ENCODE measurements around the gene MLLT3. TPM values are rescaled to one million over a fixed set of nuclear protein-coding genes. Genes with fewer than 3 reads are reported as not detected.

MLLT3 gene
- total RNA-seq, 1 donor = 17.4 TPM

GRCh38 chr9:20508242-20508641 is 114.1 kb downstream of the MLLT3 start:
- Histone ChIP-seq H3K36me3 (ENCODE audit: insufficient read depth, low read length) (no peaks in the 10 kb centered on the region), H3K4me3 (ENCODE audit: insufficient read depth, low read length) (no peak overlapping the region), H3K4me2 (ENCODE audit: insufficient read depth, low read length) (no peak overlapping the region), H3K9me3 (ENCODE audit: low read depth, low read length) (no peaks in the 10 kb centered on the region), H3K27ac (ENCODE audit: low read depth, low read length) (no peak overlapping the region), H4K20me1 (ENCODE audit: insufficient read depth, low read length) (no peaks in the 10 kb centered on the region), H3K79me2 (ENCODE audit: insufficient read depth, low read length) (no peaks in the 10 kb centered on the region), H3K27me3 (ENCODE audit: insufficient read depth, low read length) (no peaks in the 10 kb centered on the region), H3K4me1 (ENCODE audit: insufficient read depth, low read length) (peaks cover 14% of the 10 kb centered on the region), H2AFZ (ENCODE audit: low read length) (peak overlapping the region; percentile 2)
- no peak for DNase-seq (ENCODE audit: insufficient read length, low spot score, missing footprints)
- TF ChIP-seq CTCF (IDR thresholded peaks at IDR 0.05; ENCODE audit: extremely low read depth, low read depth, low read length) = no peak

GRCh38 chr9:20507431-20507830 is 114.9 kb downstream of the MLLT3 start:
- H3K4me3 ChIP-seq (ENCODE audit: insufficient read depth, low read length) = no peak overlapping the region
- no peak overlapping the region for H2AFZ ChIP-seq (ENCODE audit: low read length)
- no peak overlapping the region for H3K27ac ChIP-seq (ENCODE audit: low read depth, low read length)
- H3K4me1 ChIP-seq (ENCODE audit: insufficient read depth, low read length) = peaks cover 11% of the 10 kb centered on the region
- H3K9me3 ChIP-seq (ENCODE audit: low read depth, low read length) = no peaks in the 10 kb centered on the region
- no peak overlapping the region for H3K4me2 ChIP-seq (ENCODE audit: insufficient read depth, low read length)
- no peaks in the 10 kb centered on the region for H4K20me1 ChIP-seq (ENCODE audit: insufficient read depth, low read length)
- no peaks in the 10 kb centered on the region for H3K36me3 ChIP-seq (ENCODE audit: insufficient read depth, low read length)
- DNase-seq (ENCODE audit: insufficient read length, low spot score, missing footprints) = no peak
- H3K79me2 ChIP-seq (ENCODE audit: insufficient read depth, low read length) = no peaks in the 10 kb centered on the region
- no peaks in the 10 kb centered on the region for H3K27me3 ChIP-seq (ENCODE audit: insufficient read depth, low read length)
- TF ChIP-seq CTCF (IDR thresholded peaks at IDR 0.05; ENCODE audit: extremely low read depth, low read depth, low read length) = no peak

- Histone ChIP-seq H3K4me2 (ENCODE audit: insufficient read depth, low read length) (no peak overlapping the region), H2AFZ (ENCODE audit: low read length) (no peak overlapping the region), H3K79me2 (ENCODE audit: insufficient read depth, low read length) (no peaks in the 10 kb centered on the region), H3K27ac (ENCODE audit: low read depth, low read length) (no peak overlapping the region), H4K20me1 (ENCODE audit: insufficient read depth, low read length) (no peaks in the 10 kb centered on the region), H3K4me3 (ENCODE audit: insufficient read depth, low read length) (no peak overlapping the region), H3K36me3 (ENCODE audit: insufficient read depth, low read length) (no peaks in the 10 kb centered on the region), H3K27me3 (ENCODE audit: insufficient read depth, low read length) (no peaks in the 10 kb centered on the region), H3K9me3 (ENCODE audit: low read depth, low read length) (no peaks in the 10 kb centered on the region), H3K4me1 (ENCODE audit: insufficient read depth, low read length) (no peaks in the 10 kb centered on the region)
- DNase-seq (ENCODE audit: insufficient read length, low spot score, missing footprints) = no peak
- TF ChIP-seq CTCF (IDR thresholded peaks at IDR 0.05; ENCODE audit: extremely low read depth, low read depth, low read length) = no peak
Observed at GRCh38 chr9:20506099-20506900, 116.0 kb downstream of the MLLT3 start.

GRCh38 chr9:20505574-20505973 is 116.7 kb downstream of the MLLT3 start:
- H3K79me2 ChIP-seq (ENCODE audit: insufficient read depth, low read length) = no peaks in the 10 kb centered on the region
- H3K9me3 ChIP-seq (ENCODE audit: low read depth, low read length) = no peaks in the 10 kb centered on the region
- H2AFZ ChIP-seq (ENCODE audit: low read length) = no peak overlapping the region
- H3K4me3 ChIP-seq (ENCODE audit: insufficient read depth, low read length) = no peak overlapping the region
- no peaks in the 10 kb centered on the region for H3K36me3 ChIP-seq (ENCODE audit: insufficient read depth, low read length)
- DNase-seq (ENCODE audit: insufficient read length, low spot score, missing footprints) = no peak
- no peak overlapping the region for H3K4me2 ChIP-seq (ENCODE audit: insufficient read depth, low read length)
- H3K27me3 ChIP-seq (ENCODE audit: insufficient read depth, low read length) = no peaks in the 10 kb centered on the region
- no peaks in the 10 kb centered on the region for H4K20me1 ChIP-seq (ENCODE audit: insufficient read depth, low read length)
- H3K4me1 ChIP-seq (ENCODE audit: insufficient read depth, low read length) = no peaks in the 10 kb centered on the region
- no peak overlapping the region for H3K27ac ChIP-seq (ENCODE audit: low read depth, low read length)
- TF ChIP-seq CTCF (IDR thresholded peaks at IDR 0.05; ENCODE audit: extremely low read depth, low read depth, low read length) = no peak

Data from osteoblast (primary cell).